CD4-positive, alpha-beta memory T cell (primary cell): ENCODE results near the gene TRIM2. TPM values are rescaled to one million over a fixed set of nuclear protein-coding genes. Genes with fewer than 3 reads are reported as not detected.

Experiments
- CTCF ChIA-PET: fragments of 350-600 bp; sonication (Branson Sonifier 250); formaldehyde crosslinking; loops from one replicate; lab custom pipeline; 2021; ENCODE audit warnings: inconsistent platforms; ENCODE audit not compliant: partially characterized antibody; lab: Charles Lee
- POLR2A ChIA-PET: fragments of 350-600 bp; sonication (Branson Sonifier 250); formaldehyde crosslinking; loops from one replicate; lab custom pipeline; 2021; ENCODE audit not compliant: partially characterized antibody; lab: Charles Lee
- DNase-seq, 5 donors: peaks; one replicate each; pipeline versions ENCODE4 v3.0.0 to v3.0.0-alpha.2; 2020 to 2022; ENCODE audit warnings: mixed read lengths in 1 of 5
- H3K27ac ChIP-seq: one replicate; pipeline ENCODE4 v1.7.0; 2013; ENCODE audit warnings: low read depth, low read length
- H3K27me3 ChIP-seq: 2 replicates; pipeline ENCODE4 v1.7.0; 2013; ENCODE audit warnings: mild to moderate bottlenecking, low read length, moderate library complexity; ENCODE audit not compliant: insufficient read depth
- H3K36me3 ChIP-seq: 2 replicates; pipeline ENCODE4 v1.7.0; 2013; ENCODE audit warnings: mild to moderate bottlenecking, low read length, moderate library complexity; ENCODE audit not compliant: insufficient read depth
- H3K4me1 ChIP-seq: 2 replicates; pipeline ENCODE4 v1.7.0; 2013; ENCODE audit warnings: mild to moderate bottlenecking, low read length, moderate library complexity; ENCODE audit not compliant: insufficient read depth
- H3K4me3 ChIP-seq, 2 donors: one replicate each; pipeline ENCODE4 v1.7.0; 2013; ENCODE audit warnings: low read length in 2 of 2, mild to moderate bottlenecking in 1 of 2
- H3K9me3 ChIP-seq, 2 donors: one replicate each; pipeline ENCODE4 v1.7.0; 2013; ENCODE audit warnings: low read length in 2 of 2, control low read depth in 1 of 2; ENCODE audit not compliant: control insufficient read depth in 1 of 2
- H3K27ac Mint-ChIP-seq, 7 donors: one replicate each; pipeline ENCODE4 v1.8.0; 2020 to 2021; ENCODE audit warnings: mixed read lengths in 7 of 7, mild to moderate bottlenecking in 6 of 7, inconsistent platforms in 3 of 7, moderate library complexity in 3 of 7
- H3K27me3 Mint-ChIP-seq, 2 donors: one replicate each; pipeline ENCODE4 v1.8.0; 2020 to 2021; ENCODE audit warnings: mixed read lengths in 2 of 2
- H3K36me3 Mint-ChIP-seq, 2 donors: one replicate each; pipeline ENCODE4 v1.8.0; 2020 to 2021; ENCODE audit warnings: mixed read lengths in 2 of 2, inconsistent platforms in 1 of 2, mild to moderate bottlenecking in 1 of 2
- H3K4me1 Mint-ChIP-seq, 4 donors: one replicate each; pipeline ENCODE4 v1.8.0; 2020 to 2021; ENCODE audit warnings: mixed read lengths in 4 of 4, mild to moderate bottlenecking in 1 of 4
- H3K4me3 Mint-ChIP-seq, 8 donors: one replicate each; pipeline ENCODE4 v1.8.0; 2020 to 2021; ENCODE audit warnings: mixed read lengths in 8 of 8, mild to moderate bottlenecking in 7 of 8, moderate library complexity in 6 of 8, inconsistent platforms in 3 of 8
- H3K9me3 Mint-ChIP-seq, 8 donors: one replicate each; pipeline ENCODE4 v1.8.0; 2020 to 2021; ENCODE audit warnings: mixed read lengths in 8 of 8, mild to moderate bottlenecking in 5 of 8, inconsistent platforms in 3 of 8, moderate library complexity in 1 of 8
- intact Hi-C: fragments of 100-400 bp; cut with micrococcal nuclease; formaldehyde crosslinking; loops from one replicate; pipeline ENCODE4 v1.15.1; 2023
- polyA plus RNA-seq, 2 donors: library from polyadenylated mRNA; unstranded; fragments of 300-500 nt; fragmentation: Illumina TruSeq; gene quantifications; one replicate each; pipeline ENCODE4 v1.2.3, GENCODE V29; 2021
- total RNA-seq, 2 experiments: library from RNA; stranded (reverse); gene quantifications; one replicate each; pipeline ENCODE4 v1.2.3, GENCODE V29; 2021

Gene TRIM2
- total and polyA plus RNA-seq, 4 experiments from 2014 or later: 7.5 to 12.3 (median 10.5) TPM

DNA sequence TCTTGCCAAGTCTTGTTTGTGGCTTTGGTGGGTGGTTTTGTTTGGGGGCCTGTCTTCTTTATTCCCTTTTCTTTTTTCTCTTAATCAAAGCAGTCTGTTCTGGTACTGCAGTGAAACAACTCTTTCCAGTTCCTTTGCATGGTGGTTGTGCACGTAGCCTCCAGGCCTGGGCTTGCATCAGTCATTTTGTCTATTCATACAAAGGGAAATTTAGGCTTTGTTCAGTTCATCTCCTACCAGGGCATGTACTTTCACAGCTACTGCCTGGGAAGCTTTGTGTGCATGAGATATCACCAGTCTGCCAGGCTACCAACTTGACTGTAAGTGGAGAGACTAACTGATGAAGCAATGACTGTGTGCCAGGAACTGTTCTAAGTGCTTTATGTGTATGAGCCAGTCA, 8.5 kb downstream of the TRIM2 start:
- H3K27ac Mint-ChIP-seq: peak overlapping the region in 1 of 7 donors; percentile 73
- no peaks in the 10 kb centered on the region for H3K27me3 ChIP-seq
- H3K4me1 ChIP-seq: no peaks in the 10 kb centered on the region
- H3K27me3 Mint-ChIP-seq: peaks cover 0 to 3% of the 10 kb centered on the region in 2 donors
- H3K36me3 ChIP-seq: no peaks in the 10 kb centered on the region
- intact Hi-C loops: no loop called here
- no peaks in the 10 kb centered on the region for H3K36me3 Mint-ChIP-seq
- H3K4me3 ChIP-seq: no peak overlapping the region
- no peaks in the 10 kb centered on the region for H3K9me3 ChIP-seq
- ChIA-PET CTCF (no interaction called here), POLR2A (interaction anchor here (1.9 kb wide), 1 partner anchor 10 kb away, joined by 6 read pairs; no protein-coding TSS in a partner anchor)
- H3K4me3 Mint-ChIP-seq: no peak overlapping the region
- no peak for DNase-seq
- H3K27ac ChIP-seq: no peak overlapping the region
- no peaks in the 10 kb centered on the region for H3K9me3 Mint-ChIP-seq
- H3K4me1 Mint-ChIP-seq: peaks cover 0 to 5% (median 3%) of the 10 kb centered on the region in 4 donors

- Mint-ChIP-seq H3K27ac (no peak overlapping the region), H3K9me3 (no peaks in the 10 kb centered on the region), H3K36me3 (no peaks in the 10 kb centered on the region), H3K4me3 (no peak overlapping the region), H3K27me3 (peaks cover 0 to 3% of the 10 kb centered on the region in 2 donors), H3K4me1 (peaks cover 0 to 5% (median 2%) of the 10 kb centered on the region in 4 donors)
- intact Hi-C loops: no loop called here
- Histone ChIP-seq H3K27ac (no peak overlapping the region), H3K9me3 (no peaks in the 10 kb centered on the region), H3K4me1 (no peaks in the 10 kb centered on the region), H3K27me3 (no peaks in the 10 kb centered on the region), H3K4me3 (no peak overlapping the region), H3K36me3 (no peaks in the 10 kb centered on the region)
- ChIA-PET POLR2A (no interaction called here), CTCF (no interaction called here)
- no peak for DNase-seq
These were observed 11.7 kb downstream of the TRIM2 start for GRCh38 chr4:153215921-153216320.

GRCh38 chr4:153216546-153216945, 12.3 kb downstream of the TRIM2 start:
- Histone ChIP-seq H3K27me3 (no peaks in the 10 kb centered on the region), H3K9me3 (no peaks in the 10 kb centered on the region), H3K4me1 (no peaks in the 10 kb centered on the region), H3K4me3 (no peak overlapping the region), H3K36me3 (no peaks in the 10 kb centered on the region), H3K27ac (no peak overlapping the region)
- H3K4me3 Mint-ChIP-seq: no peak overlapping the region
- intact Hi-C loops: no loop called here
- POLR2A ChIA-PET: no interaction called here
- H3K9me3 Mint-ChIP-seq: no peaks in the 10 kb centered on the region
- no peak for DNase-seq
- H3K27ac Mint-ChIP-seq: no peak overlapping the region
- peaks cover 0 to 3% of the 10 kb centered on the region in 2 donors for H3K27me3 Mint-ChIP-seq
- peaks cover 0 to 7% (median 5%) of the 10 kb centered on the region in 4 donors for H3K4me1 Mint-ChIP-seq
- CTCF ChIA-PET: no interaction called here
- H3K36me3 Mint-ChIP-seq: no peaks in the 10 kb centered on the region

- Mint-ChIP-seq H3K27me3 (peaks cover 0 to 3% of the 10 kb centered on the region in 2 donors), H3K9me3 (no peaks in the 10 kb centered on the region)
These were observed 13.2 kb downstream of the TRIM2 start for GRCh38 chr4:153217440-153217839.

GRCh38 chr4:153218961-153219360, 14.7 kb downstream of the TRIM2 start:
- no peak overlapping the region for H3K4me3 Mint-ChIP-seq

More at GRCh38 chr4:153217440-153217839, 13.2 kb downstream of the TRIM2 start:
- Histone ChIP-seq H3K4me1 (peaks cover 4% of the 10 kb centered on the region), H3K4me3 (no peak overlapping the region), H3K36me3 (no peaks in the 10 kb centered on the region), H3K27ac (no peak overlapping the region), H3K27me3 (no peaks in the 10 kb centered on the region), H3K9me3 (no peaks in the 10 kb centered on the region)
- no peak for DNase-seq
- peaks cover 6 to 10% (median 7%) of the 10 kb centered on the region in 4 donors for H3K4me1 Mint-ChIP-seq
- POLR2A ChIA-PET: no interaction called here
- CTCF ChIA-PET: no interaction called here
- H3K36me3 Mint-ChIP-seq: peaks cover 0 to under 1% of the 10 kb centered on the region in 2 donors
- intact Hi-C loops: no loop called here
- H3K4me3 Mint-ChIP-seq: no peak overlapping the region
- no peak overlapping the region for H3K27ac Mint-ChIP-seq

DNA sequence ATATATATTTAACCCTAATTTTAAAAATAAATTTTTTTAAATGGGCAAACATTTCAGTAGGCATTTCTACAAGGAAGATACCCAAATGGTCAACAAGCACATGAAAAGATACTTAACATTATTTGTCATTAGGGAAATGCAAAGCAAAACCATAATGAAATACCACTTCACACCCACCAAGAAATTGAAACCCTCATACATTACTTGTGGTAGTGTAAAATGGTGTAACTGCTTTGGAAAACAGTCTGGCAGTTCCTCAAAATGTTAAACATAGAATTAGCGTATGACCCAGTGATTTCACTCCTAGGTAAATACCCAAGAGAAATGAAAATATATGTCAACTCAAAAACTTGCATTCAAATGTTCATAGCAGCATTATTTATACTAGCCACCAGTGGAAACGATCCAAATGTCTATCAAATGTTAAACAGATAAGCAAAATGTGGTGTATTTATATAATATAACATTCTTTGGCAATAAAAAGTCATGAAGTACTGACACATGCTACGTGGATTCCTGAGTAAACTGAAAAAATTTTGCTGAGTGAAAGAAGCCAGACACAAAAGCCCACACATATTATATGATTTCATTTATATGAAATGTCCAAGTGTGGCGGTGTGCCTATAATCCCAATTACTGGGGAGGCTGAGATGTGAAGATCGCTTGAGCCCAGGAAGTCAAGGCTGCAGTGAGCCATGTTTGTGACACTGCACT, 16.6 kb downstream of the TRIM2 start:
- H3K9me3 ChIP-seq: no peaks in the 10 kb centered on the region
- H3K4me3 ChIP-seq: no peak overlapping the region
- Mint-ChIP-seq H3K27ac (peak overlapping the region in 3 of 7 donors; percentile 30 to 56 (median 40)), H3K4me1 (peaks cover 25 to 40% (median 31%) of the 10 kb centered on the region in 4 donors), H3K9me3 (peaks cover 0 to 4% (median 0%) of the 10 kb centered on the region in 8 donors), H3K4me3 (peak overlapping the region in 4 of 8 donors; percentile 2 to 31 (median 26)), H3K27me3 (no peaks in the 10 kb centered on the region), H3K36me3 (peaks cover 0 to 3% of the 10 kb centered on the region in 2 donors)
- no peaks in the 10 kb centered on the region for H3K36me3 ChIP-seq
- ChIA-PET CTCF (no interaction called here), POLR2A (no interaction called here)
- no peak overlapping the region for H3K27ac ChIP-seq
- intact Hi-C loops: no loop called here
- no peak for DNase-seq
- peaks cover 3% of the 10 kb centered on the region for H3K27me3 ChIP-seq
- H3K4me1 ChIP-seq: peaks cover 34% of the 10 kb centered on the region

More at GRCh38 chr4:153218961-153219360, 14.7 kb downstream of the TRIM2 start:
- Mint-ChIP-seq H3K27me3 (peaks cover 0 to 3% of the 10 kb centered on the region in 2 donors), H3K9me3 (no peaks in the 10 kb centered on the region), H3K27ac (no peak overlapping the region), H3K4me1 (peaks cover 10 to 21% (median 15%) of the 10 kb centered on the region in 4 donors), H3K36me3 (peaks cover 0 to 3% of the 10 kb centered on the region in 2 donors)
- POLR2A ChIA-PET: no interaction called here
- Histone ChIP-seq H3K9me3 (no peaks in the 10 kb centered on the region), H3K27me3 (no peaks in the 10 kb centered on the region), H3K4me3 (no peak overlapping the region), H3K4me1 (peaks cover 15% of the 10 kb centered on the region), H3K36me3 (no peaks in the 10 kb centered on the region), H3K27ac (no peak overlapping the region)
- DNase-seq: no peak
- CTCF ChIA-PET: no interaction called here
- intact Hi-C loops: no loop called here
